ENCODE measurements around the gene GPR183. TPM values are rescaled to one million over a fixed set of nuclear protein-coding genes. Genes with fewer than 3 reads are reported as not detected.
"Not testable (repeated sequence)": the region's sequence is repeated elsewhere in the genome, so short reads cannot be mapped to it uniquely, and the experiment has no call there.

The GPR183 gene
- polyA plus RNA-seq, 3 donors: 1.4 to 10.3 (median 9.8) TPM

DNA sequence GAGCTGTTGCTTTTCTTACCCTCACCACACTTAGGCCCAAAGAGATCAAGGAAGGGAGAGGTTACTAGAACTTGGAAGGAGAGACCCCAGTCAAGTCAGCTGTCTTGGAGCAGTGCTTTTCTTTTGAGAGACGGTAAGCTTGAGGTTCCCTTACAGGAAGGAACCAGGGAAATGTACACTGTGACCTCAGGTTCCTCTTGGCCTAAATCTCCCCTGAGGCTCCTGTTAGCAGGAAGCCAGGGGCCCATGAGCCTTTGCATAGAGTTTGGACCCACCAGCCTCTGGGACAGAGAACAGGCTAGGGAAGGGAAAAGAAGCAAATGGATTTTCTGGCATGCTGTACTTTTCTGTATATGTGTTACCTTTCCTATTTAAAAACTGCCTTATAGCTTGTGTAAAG is 43.1 kb downstream of the GPR183 start:
- WGBS, 3 donors: 21 to 30% (median 23%) methylated on average over 1 of the region's 1 CpG
- H3K27ac ChIP-seq (ENCODE audit: low read depth, low read length): no peak overlapping the region

DNA sequence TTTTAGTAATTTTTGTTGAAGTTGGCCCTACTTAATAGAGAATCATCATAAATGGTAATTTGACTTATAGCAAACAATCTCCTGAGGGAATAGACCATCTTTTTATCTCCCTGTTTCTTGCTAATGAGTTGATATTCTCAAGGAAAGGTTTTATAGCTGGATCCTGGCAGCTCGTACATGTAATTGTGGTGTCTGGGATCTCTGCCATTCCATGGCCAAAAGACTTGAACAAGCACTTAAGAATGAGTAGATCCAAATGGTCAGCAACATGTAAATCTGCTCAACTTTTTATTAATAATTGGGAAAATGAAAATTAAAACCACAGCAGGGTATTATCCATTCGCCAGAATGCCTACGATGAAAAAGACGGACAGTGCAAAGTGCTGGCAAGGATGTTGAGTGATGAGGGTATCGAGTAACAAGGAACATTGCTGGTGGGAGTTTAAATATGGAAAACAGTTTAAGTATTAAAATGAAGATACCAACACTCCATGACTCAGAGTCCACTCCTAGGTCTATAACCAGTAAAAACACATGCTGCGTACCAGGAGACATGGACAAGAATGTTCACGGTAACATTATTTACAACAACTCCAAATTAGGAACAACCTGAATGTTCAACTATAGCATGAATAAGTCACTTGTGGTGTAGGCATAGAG is 43.9 kb downstream of the GPR183 start:
- 87 to 93% (median 89%) methylated on average over 7 of the region's 7 CpGs for WGBS, 3 donors
- H3K27ac ChIP-seq (ENCODE audit: low read depth, low read length): no peak overlapping the region

DNA sequence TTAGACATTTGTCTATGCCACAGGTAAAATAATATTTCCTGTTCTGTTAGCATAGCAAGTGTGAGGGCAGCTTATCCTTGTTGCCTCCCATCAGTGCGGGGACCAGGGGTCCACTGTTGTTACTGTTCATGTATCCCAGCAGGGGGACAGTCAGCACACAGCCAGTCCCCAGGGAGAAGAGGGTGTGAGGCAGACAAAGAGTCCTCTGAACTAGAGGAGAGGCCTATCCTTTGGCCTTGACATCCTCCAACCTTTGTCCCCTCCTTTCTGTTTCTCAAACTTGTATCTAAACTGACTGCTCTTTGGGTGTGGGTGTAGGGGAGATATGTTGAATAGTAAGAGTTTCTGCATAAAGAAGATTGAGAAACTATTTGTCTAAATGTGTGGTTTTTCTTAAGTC is 46.1 kb downstream of the GPR183 start:
- 91 to 96% (median 94%) methylated on average over 1 of the region's 1 CpG for WGBS, 3 donors
- H3K27ac ChIP-seq (ENCODE audit: low read depth, low read length): no peak overlapping the region

- WGBS, 3 donors: 75 to 94% (median 94%) methylated on average over 5 of the region's 5 CpGs
- H3K27ac ChIP-seq (ENCODE audit: low read depth, low read length): no peak overlapping the region
Observed at GRCh38 chr13:99260216-99260615, 47.0 kb downstream of the GPR183 start.

DNA sequence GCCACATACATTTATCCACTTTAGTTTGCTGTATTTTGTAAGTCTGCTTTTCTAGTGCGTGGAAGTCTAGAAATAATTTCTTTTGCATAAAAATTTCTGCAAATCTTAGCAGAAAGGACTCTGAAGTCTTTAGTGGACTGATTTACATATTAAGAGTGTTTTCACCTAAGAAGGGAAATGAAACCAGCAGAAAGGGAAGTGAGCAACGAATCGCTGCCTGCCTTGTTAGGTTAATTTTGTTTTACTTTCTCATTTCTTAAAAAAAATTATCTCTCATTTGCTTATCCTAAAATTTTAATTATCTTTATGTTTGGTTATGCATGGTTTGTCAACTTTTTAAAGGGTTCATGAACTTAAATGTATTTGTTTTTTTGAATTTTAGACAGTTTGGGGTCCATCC is 48.3 kb downstream of the GPR183 start:
- no peak overlapping the region for H3K27ac ChIP-seq (ENCODE audit: low read depth, low read length)
- WGBS, 3 donors: 50 to 87% (median 54%) methylated on average over 3 of the region's 3 CpGs

DNA sequence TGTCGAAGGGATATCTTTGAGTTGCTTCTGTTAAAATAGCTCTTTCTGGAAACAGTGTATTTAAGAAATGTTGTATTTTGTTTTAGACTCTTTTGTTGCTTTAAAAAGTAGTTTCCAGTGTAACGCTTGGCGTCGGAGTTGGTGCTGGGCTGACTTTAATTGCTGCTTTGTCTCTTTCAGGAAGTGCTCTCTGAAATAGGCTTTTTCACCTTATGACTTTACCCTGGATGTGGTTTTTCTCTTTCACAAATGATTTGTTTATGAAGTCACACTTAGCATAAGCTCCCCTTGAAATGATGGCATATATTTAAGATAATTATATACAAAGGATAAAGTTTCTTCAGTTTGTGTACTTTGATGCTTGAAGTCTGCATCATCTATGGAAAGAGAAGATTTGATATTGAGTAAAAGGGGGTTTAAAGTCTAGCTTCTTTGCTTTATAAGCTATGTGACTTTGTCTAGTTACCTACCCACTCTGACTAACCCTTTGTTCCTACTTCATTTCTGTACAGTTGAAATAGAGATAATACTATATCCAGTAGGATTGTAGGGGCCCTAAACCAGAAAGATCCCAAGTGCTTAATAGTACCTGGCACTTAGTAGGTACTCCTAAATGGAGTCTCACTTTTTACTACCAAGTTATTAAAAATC is 48.9 kb downstream of the GPR183 start, which contains the start of gene GPR18:
TSS of gene GPR18 (minus strand) at position 170 of the 651 bp plus-strand sequence. CDS start 2,507 bp downstream, outside the sequence.
- WGBS, 3 donors: 42 to 71% (median 49%) methylated on average over 4 of the region's 4 CpGs
- H3K27ac ChIP-seq (ENCODE audit: low read depth, low read length): no peak within 1 kb of the TSS

GRCh38 chr13:99257291-99257690 is 49.9 kb downstream of the GPR183 start:
- no peak overlapping the region for H3K27ac ChIP-seq (ENCODE audit: low read depth, low read length)
- 73 to 80% (median 75%) methylated on average over 2 of the region's 2 CpGs for whole genome bisulfite sequencing, 3 donors

GRCh38 chr13:99256709-99257108 is 50.5 kb downstream of the GPR183 start:
- WGBS, 3 donors: 52 to 79% (median 56%) methylated on average over 3 of the region's 3 CpGs
- no peak overlapping the region for H3K27ac ChIP-seq (ENCODE audit: low read depth, low read length)

- 63 to 86% (median 79%) methylated on average over 2 of the region's 2 CpGs for WGBS, 3 donors
- H3K27ac ChIP-seq (ENCODE audit: low read depth, low read length): no peak overlapping the region
Observed at GRCh38 chr13:99256283-99256682, 50.9 kb downstream of the GPR183 start.

DNA sequence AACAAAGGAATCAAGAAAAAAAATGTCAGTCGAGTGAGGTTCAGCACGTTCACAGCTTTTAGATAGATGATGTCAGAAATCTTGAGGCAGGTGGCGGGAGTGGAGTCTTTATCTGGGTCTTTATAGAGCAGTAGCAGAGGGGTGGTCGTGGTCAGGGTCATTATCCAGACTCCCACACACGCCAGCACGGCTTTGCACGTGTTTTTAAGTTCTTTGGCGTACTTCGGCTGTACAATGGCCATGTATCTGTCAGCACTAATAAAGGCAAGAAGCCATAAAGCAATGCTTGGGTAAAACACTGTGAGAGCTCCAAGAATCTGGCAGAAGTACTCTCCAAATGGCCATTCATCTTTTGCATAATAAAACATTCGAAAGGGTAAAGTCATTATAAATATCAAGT is 51.9 kb downstream of the GPR183 start:
- WGBS, 3 donors: 79 to 89% (median 87%) methylated on average over 10 of the region's 10 CpGs
- H3K27ac ChIP-seq (ENCODE audit: low read depth, low read length): no peak overlapping the region

DNA sequence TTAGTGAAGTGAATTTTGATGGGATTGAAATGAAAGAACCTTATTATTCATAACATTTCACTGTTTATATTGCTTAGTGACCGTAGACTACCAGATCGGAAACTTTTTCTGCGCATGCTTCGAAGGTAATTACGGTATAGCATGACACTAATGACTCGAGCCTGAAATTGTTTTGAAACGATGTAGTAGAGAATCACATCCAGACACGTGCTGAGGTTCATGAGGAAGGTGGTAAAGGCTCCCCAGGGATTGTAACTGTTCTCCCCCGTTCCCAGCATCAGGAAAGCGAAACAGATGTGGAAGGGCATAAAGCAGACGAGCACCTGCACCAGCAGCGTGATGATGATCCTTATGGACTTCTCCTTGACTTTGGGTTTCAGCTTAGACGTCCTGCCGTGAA is 52.4 kb downstream of the GPR183 start:
- 91 to 92% (median 92%) methylated on average over 14 of the region's 14 CpGs for WGBS, 3 donors
- H3K27ac ChIP-seq (ENCODE audit: low read depth, low read length): no peak overlapping the region

GRCh38 chr13:99251921-99252320 is 55.3 kb downstream of the GPR183 start:
- WGBS, 3 donors: 60 to 82% (median 72%) methylated on average over 4 of the region's 4 CpGs
- no peak overlapping the region for H3K27ac ChIP-seq (ENCODE audit: low read depth, low read length)

- 92 to 94% (median 93%) methylated on average over 5 of the region's 5 CpGs for WGBS, 3 donors
- H3K27ac ChIP-seq (ENCODE audit: low read depth, low read length): no peak overlapping the region
Observed at GRCh38 chr13:99250982-99251825, 56.0 kb downstream of the GPR183 start.

- 93 to 99% (median 96%) methylated on average over 2 of the region's 2 CpGs for WGBS, 3 donors
- not testable (repeated sequence) for H3K27ac ChIP-seq (ENCODE audit: low read depth, low read length)
Observed at GRCh38 chr13:99249606-99250005, 57.6 kb downstream of the GPR183 start.

- WGBS, 3 donors: 93 to 100% (median 99%) methylated on average over 3 of the region's 3 CpGs
- not testable (repeated sequence) for H3K27ac ChIP-seq (ENCODE audit: low read depth, low read length)
Observed at GRCh38 chr13:99249178-99249577, 58.0 kb downstream of the GPR183 start.

GRCh38 chr13:99246100-99246499 is 61.1 kb downstream of the GPR183 start:
- H3K27ac ChIP-seq (ENCODE audit: low read depth, low read length): no peak overlapping the region
- WGBS, 3 donors: 99 to 100% (median 100%) methylated on average over 1 of the region's 1 CpG

Measured in adipose tissue (tissue), 3 donors.